PC-3 (cell line): Measurements from ENCODE around the gene DLD.

Experiments used
- EZH2 ChIP-seq: fragments of 300-600 bp; sonication (generic); IDR thresholded peaks from one replicate; pipeline ENCODE4 v1.6.1; 2017; ENCODE audit warnings: antibody characterized with exemption, mild to moderate bottlenecking, low read length; ENCODE audit not compliant: unreplicated experiment
- EZH2phosphoT487 ChIP-seq: fragments of 300-600 bp; sonication (generic); IDR thresholded peaks from 2 replicates; pipeline ENCODE4 v1.6.1; 2018; ENCODE audit warnings: mild to moderate bottlenecking, antibody characterized with exemption, low read length, borderline replicate concordance
- TF ChIP-seq, protein P1 (sequence below): fragments of 300-600 bp; sonication (generic); conservative IDR thresholded peaks from 2 replicates; pipeline ENCODE4 v1.5.1; 2017; ENCODE audit warnings: antibody characterized with exemption, low read depth, mild to moderate bottlenecking, low read length

DNA sequence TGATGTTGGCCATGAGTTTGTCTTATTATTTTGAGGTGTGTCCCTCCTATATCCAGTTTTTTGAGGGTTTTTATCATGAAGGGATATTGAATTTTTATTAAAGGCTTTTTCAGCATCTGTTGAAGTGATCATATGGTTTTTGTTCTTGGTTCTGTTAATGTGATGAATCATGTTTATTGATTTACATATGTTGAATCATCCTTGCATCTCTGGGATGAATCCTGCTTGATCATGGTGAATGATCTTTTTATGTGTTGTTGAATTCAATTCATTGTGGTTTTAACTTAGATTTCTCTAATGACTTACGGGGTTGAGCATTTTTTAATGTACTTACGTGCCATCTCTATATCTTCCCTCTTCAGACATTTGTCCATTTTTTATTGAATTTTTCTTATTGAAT is 22.9 kb downstream of the DLD start:
- TF ChIP-seq, protein P1, sequence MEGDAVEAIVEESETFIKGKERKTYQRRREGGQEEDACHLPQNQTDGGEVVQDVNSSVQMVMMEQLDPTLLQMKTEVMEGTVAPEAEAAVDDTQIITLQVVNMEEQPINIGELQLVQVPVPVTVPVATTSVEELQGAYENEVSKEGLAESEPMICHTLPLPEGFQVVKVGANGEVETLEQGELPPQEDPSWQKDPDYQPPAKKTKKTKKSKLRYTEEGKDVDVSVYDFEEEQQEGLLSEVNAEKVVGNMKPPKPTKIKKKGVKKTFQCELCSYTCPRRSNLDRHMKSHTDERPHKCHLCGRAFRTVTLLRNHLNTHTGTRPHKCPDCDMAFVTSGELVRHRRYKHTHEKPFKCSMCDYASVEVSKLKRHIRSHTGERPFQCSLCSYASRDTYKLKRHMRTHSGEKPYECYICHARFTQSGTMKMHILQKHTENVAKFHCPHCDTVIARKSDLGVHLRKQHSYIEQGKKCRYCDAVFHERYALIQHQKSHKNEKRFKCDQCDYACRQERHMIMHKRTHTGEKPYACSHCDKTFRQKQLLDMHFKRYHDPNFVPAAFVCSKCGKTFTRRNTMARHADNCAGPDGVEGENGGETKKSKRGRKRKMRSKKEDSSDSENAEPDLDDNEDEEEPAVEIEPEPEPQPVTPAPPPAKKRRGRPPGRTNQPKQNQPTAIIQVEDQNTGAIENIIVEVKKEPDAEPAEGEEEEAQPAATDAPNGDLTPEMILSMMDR: no peak
- TF ChIP-seq EZH2 (no peak), EZH2phosphoT487 (no peak)
